A172 (cell line): ENCODE measurements around the gene SPATC1L. TPM values are rescaled to one million over a fixed set of nuclear protein-coding genes. Genes with fewer than 3 reads are reported as not detected.
A peak's percentile ranks its signal among the peaks of the same experiment; 100 is the strongest.
"Not testable (repeated sequence)": the region's sequence is repeated elsewhere in the genome, so short reads cannot be mapped to it uniquely, and the experiment has no call there.

Experiments
- DNase-seq: peaks from one replicate; pipeline ENCODE4 v3.0.0-alpha.2; 2015; ENCODE audit warnings: low spot score
- total RNA-seq: library from RNA; depleted of rRNA; stranded (reverse); fragments of >200 nt; shearing (Covaris generic); gene quantifications from 2 replicates; pipeline ENCODE4 v1.2.3, GENCODE V29; 2014

Gene SPATC1L
- total RNA-seq, 1 experiment from 2014 or later = 16.0 TPM

GRCh38 chr21:46184625-46185555 is 631 bp upstream of the SPATC1L start:
- peak; percentile 78 for DNase-seq

DNA sequence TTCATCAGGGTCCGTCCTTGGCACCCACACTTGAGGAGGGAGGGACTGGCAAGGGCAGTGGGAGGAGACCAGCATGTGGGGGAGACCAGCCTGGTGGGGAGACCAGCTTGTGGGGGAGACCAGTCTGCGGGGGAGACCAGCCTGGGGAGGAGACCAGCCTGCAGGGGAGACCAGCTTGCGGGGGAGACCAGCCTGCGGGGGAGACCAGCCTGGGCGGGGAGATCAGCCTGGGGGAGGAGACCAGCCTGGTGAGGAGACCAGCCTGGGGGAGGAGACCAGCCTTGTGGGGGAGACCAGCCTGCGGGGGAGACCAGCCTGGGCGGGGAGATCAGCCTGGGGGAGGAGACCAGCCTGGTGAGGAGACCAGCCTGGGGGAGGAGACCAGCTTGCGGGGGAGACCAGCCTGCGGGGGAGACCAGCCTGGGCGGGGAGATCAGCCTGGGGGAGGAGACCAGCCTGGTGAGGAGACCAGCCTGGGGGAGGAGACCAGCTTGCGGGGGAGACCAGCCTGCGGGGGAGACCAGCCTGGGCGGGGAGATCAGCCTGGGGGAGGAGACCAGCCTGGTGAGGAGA is 836 bp downstream of the SPATC1L start:
- not testable (repeated sequence) for DNase-seq

DNA sequence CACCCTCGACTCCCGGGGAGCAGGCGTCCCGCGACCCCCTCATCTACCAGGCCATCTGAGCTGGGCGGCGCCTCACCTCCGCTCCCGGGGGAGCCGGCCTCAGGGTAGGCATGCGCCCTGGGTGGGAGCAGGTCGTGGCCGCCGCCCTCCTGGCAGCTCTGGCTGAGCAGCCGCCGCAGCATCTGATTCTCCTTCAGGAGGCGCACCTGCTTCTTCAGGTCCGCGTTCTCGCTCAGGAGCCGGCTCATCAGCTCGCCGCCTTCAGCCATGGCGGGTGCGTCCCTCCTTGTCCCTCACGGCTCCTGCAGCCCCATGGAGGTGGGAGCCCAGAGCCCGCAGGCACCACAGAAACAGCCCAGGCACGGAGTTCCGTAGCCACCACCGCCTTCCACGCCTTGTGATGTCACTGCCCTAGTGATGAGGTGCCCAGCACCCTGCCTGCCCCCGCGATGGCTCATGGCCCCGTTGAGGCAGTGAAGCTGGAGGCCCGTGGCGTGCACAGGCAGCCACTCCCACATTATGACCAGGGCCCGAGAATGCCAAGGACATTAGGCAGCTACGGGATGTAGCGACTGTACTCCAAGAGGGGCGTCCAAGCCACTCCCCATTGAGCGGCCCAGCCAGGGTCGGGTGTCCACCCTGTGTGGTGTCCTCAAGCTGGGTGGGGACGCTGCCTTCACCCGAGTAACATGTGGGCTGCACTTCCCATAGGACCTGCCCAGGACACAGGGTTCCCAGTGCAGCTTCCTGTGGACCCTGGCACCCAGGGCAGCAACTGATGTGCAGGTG is 1.5 kb downstream of the SPATC1L start:
- DNase-seq = no peak

GRCh38 chr21:46181953-46182547 is 2.2 kb downstream of the SPATC1L start:
- no peak for DNase-seq

GRCh38 chr21:46181436-46181835 is 2.8 kb downstream of the SPATC1L start:
- DNase-seq = no peak

GRCh38 chr21:46180778-46181391 is 3.4 kb downstream of the SPATC1L start:
- no peak for DNase-seq

DNA sequence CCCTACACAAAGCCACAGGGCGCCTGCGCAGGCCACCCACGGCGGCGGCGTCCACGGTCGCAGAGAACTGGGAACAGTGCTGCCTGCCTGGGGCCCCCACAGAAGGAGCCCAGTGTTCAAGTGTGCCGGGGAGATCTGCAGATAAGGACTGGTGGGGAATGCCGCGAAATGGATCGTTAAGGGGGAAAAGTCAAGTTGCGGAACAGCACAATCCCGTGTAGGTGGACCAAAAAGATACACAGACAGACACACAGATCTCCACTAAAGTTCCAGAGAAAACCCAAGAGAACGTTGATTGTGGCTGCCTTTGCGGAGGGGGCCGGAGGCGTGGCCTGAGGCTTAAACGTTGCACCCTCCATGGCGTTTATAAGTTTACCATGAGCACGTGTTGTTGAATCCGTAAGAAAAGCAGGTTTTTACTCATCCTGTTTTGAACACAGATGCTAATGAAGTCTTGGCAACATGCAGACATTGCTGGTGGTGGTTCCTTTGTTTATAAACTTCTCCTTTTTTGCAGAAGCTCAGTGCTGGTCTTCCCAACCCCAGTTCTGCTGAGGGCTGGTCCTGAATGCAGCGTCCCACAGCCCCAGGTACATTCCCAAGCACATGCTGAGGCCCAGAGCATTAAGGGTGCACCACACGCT is 4.1 kb downstream of the SPATC1L start:
- no peak for DNase-seq

- no peak for DNase-seq
These were observed 4.6 kb downstream of the SPATC1L start for GRCh38 chr21:46179708-46180078.

- DNase-seq = no peak
These were observed 5.3 kb downstream of the SPATC1L start for GRCh38 chr21:46178961-46179360.

DNA sequence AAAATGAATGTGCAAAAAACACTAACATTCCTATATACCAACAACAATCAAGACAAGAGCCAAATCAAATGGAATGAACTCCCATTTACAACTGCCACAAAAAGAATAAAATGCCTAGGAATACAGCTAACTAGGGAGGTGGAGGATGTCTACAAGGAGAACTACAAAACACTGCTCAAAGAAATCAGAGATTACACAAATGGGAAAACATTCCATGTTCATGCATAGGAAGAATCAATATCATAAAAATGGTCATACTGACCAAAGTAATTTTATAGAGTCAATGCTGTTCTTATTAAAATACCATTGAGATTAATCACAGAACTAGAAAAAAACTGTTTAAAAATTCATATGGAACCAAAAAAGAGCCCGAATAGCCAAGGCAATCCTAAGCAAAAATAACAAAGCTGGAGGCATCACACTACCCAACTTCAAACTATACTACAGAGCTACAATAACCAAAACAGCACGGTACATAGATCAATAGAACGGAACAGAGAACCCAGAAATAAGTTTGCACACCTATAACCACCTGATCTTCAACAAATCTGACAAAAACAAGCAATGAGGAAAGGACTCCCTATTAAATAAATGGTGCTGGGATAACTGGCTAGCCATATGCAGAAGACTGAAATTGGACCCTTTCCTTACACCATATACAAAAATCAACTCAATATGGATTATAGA is 7.7 kb downstream of the SPATC1L start:
- not testable (repeated sequence) for DNase-seq

DNA sequence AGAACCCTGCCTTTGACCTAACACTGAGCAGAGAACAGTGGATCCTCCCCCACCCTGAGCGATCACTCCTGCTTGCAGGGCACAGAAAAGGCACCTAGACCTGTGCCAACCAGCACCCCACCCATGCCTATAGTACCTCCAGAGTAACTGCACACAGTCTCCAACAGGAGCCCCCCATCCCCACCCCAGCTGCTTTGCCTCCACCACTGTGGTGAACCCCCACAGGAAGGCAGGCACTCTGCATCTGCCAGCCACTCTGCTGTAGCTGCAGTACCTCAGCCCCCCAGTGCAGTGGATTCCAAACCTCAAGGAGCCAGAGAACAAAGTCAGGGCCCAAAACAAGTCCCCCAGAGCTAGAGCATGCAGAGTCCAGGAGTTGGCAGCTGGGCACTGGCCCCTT is 10.7 kb downstream of the SPATC1L start:
- no peak for DNase-seq

DNA sequence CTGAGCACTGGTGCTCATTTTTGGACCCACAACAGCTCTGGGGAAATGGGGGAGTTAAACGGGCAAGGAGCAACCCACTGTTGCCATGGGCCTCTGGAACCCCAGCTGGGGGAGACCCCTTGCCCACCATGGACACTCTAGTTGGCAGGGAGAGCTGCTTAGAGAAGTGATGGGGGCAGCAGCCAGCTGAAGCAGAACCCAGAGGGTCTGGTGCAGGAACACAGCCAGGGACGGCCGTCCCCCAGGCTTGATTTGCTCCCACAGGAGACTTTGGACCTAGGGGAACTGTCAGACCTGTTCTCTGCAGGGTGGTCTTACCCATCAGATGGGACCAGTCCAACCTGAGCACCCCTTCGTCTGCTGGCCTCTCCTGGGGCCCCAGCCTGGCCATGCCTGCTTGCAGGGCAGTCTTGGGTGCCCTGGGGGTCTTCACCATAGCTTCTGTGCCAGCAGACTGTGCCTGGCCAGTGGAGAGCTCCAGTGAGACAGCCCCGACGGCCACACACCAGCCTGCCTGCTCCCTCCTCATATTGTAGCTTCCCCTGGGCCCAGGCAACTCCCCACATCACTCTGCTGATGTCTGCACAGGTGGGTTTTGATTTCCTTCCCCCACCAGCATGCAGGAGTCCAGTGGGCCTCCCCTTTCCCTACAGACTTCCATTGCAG is 11.3 kb downstream of the SPATC1L start:
- DNase-seq = no peak

DNA sequence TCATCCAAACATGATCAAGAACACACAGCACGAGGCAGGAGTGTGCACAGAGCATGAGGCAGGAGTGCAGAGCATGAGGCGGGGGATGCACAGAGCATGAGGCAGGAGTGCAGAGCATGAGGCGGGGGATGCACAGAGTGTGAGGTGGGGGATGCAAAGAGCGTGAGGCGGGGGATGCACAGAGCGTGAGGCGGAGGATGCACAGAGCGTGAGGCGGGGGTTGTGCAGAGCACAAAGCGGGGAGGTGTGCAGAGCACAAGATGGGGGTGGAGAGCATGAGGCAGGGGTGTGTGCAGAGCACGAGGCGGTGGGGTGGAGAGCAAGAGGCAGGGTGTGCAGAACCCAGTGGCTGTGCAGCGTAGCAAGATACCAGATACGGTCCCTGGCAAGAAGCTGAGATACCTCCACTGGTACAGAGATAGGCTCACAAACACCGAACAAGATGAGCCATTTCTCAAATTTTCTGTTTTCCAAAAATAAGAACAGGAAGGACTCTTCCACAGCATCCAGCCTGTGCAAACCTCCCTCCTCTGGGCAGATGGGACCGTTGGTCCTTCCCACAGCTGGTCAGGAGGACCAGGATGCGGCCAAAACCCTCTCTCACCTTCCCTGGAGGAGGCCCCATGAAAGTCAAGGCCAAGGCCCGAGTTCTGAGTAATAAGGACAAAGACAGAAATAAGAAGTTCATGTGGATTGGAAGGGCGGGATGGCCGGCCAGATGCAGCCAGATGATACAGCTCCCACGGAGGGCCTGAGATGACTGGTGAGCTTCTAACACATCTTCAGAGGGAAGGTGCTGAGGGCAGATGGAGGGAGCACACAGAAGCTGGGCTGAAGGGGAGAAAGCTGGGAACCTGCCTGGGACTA is 12.0 kb downstream of the SPATC1L start:
- DNase-seq = no peak

- DNase-seq = no peak
These were observed 12.7 kb downstream of the SPATC1L start for GRCh38 chr21:46171585-46171984.

DNA sequence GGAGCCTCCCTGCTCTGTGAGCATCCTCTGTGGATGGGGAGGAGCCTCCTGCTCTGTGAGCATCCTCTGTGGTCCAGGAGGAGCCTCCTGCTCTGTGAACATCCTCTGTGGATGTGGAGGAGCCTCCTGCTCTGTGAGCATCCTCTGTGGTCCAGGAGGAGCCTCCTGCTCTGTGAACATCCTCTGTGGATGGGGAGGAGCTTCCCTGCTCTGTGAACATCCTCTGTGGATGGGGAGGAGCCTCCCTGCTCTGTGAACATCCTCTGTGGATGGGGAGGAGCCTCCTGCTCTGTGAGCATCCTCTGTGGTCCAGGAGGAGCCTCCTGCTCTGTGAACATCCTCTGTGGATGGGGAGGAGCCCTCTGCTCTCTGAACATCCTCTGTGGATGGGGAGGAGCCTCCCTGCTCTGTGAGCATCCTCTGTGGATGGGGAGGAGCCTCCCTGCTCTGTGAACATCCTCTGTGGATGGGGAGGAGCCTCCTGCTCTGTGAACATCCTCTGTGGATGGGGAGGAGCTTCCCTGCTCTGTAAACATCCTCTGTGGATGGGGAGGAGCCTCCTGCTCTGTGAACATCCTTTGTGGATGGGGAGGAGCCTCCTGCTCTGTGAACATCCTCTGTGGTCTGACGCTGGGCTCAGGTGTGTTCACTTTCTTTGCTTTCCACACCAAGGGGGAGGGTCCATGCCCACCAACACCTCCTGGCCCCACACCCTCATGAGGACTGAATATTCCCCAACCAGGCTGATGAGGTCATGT is 13.6 kb downstream of the SPATC1L start:
- not testable (repeated sequence) for DNase-seq

DNA sequence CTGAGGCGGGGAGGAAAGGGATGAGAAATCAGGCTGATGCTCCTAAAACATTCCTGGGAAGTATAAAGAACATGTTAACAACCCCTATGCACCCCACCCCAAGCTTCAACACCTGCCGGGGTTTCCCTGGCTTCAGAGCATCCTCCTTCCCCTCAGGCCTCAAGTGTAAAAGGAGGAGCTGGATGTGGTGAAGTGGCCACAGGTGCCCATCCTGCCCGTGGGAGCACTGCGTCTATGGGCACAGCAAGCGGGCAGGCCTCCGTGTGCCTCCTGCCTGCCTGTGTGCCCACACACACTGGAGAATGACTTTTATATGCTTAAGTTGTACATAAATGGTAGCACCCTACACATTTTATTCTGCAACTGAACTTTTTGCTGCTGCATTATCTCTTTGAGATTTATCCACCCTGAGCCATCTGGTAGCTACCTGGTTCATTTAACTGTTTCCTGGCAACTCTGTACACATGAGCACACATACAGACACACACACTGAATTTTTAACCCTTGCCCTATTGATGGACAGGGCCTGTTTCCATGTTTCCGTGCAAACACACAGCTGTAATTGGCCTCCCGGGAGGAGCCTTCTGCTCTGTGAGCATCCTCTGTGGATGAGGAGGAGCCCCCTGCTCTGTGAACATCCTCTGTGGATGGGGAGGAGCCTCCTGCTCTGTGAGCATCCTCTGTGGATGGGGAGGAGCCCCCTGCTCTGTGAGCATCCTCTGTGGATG is 15.4 kb downstream of the SPATC1L start:
- DNase-seq = no peak

GRCh38 chr21:46168238-46168637 is 16.0 kb downstream of the SPATC1L start:
- DNase-seq = no peak

DNA sequence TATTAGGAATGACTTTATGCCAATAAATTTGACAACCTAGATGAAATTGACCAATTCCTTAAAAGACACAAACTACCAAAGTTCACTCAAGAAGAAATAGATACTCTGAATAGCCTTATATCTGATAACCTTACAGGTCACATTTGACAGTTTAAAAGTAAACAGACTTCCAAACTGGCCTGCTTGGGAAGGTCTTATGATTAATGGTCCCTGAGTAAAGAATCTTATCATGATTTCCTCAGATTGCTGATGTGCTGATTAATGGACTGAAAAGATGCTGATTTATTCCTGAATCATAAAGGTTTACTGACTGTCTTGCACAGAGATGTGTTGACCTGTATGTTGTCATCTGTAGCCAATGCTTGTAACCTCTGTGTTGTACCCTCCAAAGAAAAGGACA is 19.2 kb downstream of the SPATC1L start:
- no peak for DNase-seq
